ENCODE results near the gene GRIK3.
"Not testable (repeated sequence)": the region's sequence is repeated elsewhere in the genome, so short reads cannot be mapped to it uniquely, and the experiment has no call there.

Gene GRIK3

DNA sequence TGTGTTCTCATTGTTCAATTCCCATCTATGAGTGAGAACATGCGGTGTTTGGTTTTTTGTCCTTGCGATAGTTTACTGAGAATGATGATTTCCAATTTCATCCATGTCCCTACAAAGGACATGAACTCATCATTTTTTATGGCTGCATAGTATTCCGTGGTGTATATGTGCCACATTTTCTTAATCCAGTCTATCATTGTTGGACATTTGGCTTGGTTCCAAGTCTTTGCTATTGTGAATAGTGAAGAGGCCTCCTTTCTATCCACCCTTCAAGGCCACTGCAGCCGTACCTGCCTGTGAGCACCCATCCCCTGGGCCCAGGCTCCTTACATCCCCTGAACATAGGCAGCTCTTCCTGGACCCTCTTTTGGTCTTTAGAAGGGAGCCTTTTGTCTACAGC, 266.9 kb downstream of the GRIK3 start:
- not testable (repeated sequence) for DNase-seq (ENCODE audit: low read depth in 2 of 2)

DNA sequence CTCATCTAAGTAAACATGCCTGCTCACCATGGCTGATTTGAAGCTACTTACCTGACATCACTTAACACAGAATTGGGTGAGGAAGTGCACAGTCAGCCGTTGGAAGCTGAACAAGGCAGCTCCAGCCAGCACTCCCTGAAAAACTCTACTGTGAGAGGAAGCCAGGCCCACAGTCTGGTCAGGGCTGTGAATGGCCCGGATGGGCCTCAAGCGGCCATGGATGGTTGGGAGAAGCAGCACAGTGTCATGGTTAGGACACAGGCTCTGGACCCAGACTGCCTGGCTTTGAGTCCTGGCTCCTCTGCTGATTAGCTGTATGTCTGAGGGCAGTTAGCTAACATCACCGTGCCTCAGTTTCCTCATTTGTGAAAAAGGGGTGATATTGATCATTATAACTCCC, 267.8 kb downstream of the GRIK3 start:
- DNase-seq (ENCODE audit: low read depth in 2 of 2) = no peak

DNA sequence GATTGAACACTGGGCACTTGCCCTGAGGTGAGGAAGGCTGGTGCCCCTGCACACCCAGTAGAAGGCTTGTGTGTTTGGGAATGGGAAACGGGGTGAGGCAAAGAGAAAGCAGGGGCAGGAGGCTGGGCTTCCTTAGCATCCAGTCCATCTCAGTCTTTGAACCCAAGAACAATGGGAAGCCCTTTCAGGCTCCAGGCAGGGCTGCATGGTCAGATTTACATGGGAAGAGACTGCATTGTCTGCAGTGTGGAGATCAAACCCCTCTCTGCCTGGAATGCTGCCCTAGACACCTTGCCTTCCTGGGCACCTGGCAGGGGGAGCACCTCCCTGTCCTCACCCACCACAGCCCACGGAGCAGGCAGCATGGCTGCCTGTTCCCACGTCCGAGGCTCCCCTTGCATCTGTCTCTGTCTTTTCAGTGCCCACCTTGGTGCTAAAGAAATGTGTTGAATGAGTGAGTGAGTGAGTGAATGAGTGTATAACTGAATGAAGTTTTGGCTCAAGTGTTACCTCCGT, 268.5 kb downstream of the GRIK3 start:
- no peak for DNase-seq (ENCODE audit: low read depth in 2 of 2)

DNA sequence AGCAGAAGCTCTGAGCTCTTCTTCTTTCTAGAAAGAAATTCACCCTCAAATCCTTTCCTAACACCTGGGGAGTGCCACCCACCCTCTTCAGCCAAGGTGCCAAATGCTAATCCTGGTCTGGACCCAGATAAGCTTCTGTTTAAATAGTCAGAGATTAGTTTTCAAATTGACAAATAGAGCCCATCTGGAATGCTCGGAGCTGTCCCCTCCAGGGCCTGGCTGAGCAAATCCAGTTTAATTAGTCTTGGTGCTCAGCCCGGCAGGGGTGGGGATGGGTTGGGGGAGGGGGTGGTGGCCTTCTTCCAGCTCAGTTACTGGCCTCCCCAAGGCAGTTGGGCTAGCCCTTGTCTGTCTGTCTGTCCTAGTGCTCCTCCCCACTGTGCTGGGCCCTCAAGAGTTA, 269.5 kb downstream of the GRIK3 start:
- no peak for DNase-seq (ENCODE audit: low read depth in 2 of 2)

DNA sequence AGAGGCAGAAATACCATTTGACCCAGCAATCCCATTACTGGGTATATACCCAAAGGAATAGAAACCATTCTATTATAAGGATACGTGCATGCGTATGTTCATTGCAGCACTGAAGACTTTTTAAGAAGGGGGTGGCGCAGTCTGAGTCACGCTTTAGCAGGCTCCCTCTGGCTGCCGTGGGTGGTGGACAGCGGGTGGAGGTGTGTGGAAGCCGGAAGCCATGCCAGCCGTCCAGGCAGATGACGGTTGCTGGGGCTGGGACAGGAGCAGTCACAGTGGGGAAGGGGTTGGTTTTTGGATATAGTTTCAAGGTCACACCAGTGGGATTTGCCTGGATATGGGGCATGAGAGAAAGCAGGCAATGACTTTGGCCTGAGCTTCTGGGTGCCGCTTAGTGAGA, 270.5 kb downstream of the GRIK3 start:
- no peak for DNase-seq (ENCODE audit: low read depth in 2 of 2)

DNA sequence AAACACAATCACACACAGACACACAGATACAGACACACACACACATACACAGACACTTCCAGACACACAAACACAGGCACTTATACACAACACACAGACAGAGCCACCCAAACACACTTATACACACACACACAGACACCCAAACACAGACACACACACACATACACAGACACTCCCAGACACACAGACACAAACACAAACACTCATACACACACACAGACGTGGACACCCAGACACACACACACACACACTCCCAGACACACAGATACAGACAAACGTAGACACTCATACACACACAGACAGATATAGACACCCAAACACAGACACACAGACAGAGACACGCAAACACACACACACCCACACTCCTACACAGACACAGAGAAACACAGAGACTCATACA, 272.1 kb downstream of the GRIK3 start:
- no peak for DNase-seq (ENCODE audit: low read depth in 2 of 2)

DNA sequence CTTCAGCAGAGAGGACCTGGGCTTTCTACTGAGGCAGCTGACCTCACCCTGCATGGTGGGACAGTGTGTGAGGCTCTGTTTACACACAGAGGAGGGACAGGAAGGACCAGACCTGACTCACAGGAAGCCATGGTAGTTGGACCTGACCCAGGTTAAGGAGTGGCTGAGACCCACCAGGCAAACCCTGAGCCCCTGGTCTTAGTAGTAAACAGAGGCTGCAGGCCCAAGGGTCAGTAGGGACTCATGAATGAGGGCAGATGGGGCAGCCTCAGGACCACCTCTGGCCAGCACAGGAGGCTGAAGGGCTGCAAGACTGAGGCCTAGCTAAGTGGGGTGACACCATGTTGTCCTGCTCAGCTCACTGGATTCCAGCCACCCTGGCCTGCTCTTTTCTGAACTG, 273.2 kb downstream of the GRIK3 start:
- no peak for DNase-seq (ENCODE audit: low read depth in 2 of 2)

DNA sequence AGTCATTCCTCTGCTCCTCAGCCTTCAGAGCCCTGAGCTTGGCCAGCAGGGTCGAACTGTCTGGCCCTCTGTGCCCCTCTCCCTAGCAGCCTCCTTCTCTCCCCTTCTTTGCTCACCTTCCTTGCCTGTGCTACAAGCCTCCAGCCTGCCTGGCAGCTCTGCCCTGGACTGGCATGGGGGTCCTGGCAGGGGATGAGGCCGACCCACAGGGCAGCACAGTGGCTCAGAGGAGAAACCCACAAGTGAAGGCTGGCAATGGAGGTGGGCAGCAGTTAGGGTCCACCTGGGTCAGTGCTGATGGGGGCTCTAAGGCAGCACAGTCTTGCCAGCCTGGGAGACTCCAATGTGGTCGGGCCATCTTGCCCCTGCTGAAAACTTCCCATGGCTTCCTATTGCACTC, 274.2 kb downstream of the GRIK3 start:
- no peak for DNase-seq (ENCODE audit: low read depth in 2 of 2)

DNA sequence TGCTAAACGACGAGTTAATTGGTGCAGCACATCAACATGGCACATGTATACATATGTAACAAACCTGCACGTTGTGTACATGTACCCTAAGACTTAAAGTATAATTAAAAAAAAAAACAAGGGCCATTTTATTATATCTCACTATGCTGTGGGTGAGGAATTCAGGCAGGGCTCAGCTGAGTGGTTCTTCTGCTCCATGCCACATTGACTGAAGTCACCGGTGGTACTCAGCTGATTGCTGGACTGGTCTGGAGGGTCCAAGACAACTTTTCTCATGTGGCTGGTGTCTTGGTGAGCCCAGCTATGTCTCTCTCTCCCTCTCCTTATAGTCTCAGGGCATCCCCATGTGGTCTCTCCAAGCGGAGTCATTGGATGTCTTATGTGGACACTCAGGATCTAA, 275.0 kb downstream of the GRIK3 start:
- no peak for DNase-seq (ENCODE audit: low read depth in 2 of 2)

DNA sequence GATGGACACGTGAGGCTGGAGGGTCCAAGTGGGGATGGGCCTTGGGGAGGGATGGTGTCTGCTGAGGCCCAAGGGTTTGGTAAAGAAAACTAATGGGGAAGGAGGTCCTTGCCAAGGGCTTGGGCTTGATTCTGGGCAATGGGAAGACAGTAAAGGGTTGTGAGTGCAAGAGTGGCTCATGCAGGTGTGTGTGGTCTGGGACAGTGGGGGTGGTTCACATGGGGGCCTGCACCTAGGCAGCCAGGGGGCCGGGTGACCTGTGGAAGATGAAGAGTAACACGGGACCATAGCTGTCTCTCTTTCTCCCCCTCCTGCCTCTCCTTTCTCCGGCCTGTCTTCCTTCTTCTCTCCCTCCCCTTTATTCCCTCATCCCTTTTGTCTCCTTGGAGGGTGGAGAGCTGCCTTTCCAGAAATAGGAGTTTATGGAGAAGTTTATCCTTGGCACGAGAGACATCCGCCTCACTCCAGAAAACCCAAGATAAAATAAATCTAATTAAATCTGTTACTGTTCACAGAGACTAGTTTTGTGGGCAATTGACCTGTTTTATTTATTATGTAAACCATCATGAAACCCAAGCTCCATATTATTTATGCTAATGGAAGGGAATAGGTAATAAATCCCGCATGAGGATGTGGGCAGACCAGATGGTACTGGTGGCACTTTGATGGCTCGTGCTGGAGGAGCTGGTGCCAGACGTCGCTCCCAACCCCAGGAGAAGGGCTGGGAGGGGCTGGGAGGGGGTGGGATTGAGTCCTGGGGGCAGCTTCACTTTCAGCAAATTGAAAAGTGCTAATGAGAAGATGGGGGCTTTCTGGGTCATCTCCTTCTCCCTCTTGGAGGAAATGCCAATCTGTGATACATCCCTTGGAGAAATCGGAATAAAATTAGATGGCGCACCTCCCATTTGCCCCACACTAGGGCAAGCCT, 278.7 kb downstream of the GRIK3 start:
- DNase-seq (ENCODE audit: low read depth in 2 of 2) = no peak

DNA sequence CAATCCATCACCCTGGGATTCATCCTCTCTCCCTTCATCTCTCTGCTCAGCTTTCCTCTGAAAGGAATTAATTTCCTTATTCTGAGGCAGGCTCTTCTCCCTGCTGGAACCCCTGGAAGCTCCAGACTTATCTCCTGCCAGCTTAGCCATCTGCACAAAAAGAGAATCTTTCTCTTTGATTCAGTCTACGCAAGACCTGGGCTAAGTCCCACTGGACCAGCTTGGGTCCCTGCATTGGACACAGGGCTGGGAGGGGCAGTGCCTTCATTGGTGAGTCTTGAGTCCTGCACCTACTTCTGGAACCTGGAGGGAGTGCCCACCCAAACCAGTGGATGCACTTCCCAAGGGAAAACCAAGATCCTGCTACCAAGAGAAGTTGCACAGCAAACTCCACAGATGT, 279.9 kb downstream of the GRIK3 start:
- no peak for DNase-seq (ENCODE audit: low read depth in 2 of 2)

DNA sequence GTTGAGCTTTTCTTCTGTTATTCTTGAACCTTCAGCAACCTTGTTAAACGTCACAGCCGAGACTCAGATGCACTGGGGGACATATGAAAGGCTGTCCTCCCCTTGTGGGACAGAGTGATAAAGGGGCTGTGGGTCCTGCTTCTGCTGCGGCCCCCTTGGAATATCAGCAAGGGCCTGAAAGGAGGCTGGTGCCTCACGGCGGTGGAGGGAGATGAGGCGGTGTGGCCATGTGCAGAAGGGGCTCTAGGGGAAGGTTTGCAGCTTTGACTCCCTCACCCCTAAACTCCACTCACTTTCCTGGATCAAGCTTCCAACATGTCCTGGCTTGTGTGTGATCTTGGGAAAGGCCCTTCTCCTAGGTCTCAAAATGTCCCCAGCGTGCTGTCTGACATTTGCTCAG, 280.9 kb downstream of the GRIK3 start:
- no peak for DNase-seq (ENCODE audit: low read depth in 2 of 2)

DNA sequence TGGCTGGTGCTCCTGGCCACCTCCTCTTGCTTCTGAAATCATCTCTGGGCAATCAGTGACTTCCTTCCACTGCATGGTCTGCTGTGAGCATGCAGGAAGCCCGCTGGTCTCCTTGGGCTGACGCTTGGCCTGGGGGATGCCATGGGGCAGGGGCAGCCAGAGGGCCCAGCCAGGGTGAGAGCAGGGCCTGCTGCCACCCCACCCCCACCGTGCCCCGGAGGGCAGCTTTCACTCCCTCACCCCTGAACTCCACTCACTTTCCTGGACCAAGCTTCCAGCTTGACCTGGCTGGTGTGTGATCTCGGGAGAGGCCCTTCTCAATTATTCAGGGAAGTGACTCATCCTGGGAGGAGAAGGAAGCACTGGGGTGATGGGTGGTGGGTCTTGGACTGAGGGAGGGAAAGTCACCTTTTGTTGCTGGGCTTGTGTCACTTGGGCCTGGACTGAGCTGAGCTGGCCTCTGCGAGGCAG, 281.4 kb downstream of the GRIK3 start:
- DNase-seq (ENCODE audit: low read depth in 2 of 2) = no peak

DNA sequence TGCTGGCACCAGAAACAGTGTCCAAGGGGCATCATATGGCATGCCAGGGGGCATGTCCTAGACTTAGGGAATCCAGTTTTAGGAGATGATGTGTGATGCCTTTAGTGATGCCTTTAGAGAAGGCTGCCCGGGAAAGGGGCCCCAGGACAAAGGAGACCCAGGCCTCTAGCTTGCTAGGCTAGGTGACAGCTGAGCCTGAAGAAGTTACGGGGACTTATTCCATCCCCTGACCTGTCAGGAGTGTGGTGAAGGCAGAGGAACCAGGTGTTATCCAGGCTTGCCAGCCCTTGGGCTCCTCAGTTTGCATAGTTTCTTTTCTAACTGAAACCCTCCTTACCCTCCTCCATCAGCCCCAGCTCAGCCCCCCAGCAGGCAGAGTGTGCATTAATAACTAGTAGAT, 281.9 kb downstream of the GRIK3 start:
- DNase-seq (ENCODE audit: low read depth in 2 of 2) = no peak

DNA sequence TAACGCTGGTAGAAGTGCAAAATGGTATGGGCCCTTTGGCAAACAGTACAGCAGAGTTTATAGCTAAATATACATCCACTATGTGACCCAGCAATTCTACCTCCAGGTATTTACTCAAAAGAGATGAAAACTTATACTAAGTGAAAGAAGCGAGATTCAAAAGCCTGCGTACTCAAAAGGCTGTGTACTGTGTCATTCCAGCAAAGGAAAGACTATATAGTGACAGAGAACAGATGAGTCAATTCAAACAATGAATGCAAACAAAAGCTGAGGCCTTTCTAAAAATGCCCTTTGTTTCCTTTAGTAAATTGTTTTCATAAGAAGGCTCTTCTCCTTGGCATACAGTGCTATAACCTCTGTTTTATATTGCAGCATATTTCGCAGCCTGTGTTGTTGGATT, 282.8 kb downstream of the GRIK3 start:
- no peak for DNase-seq (ENCODE audit: low read depth in 2 of 2)

DNA sequence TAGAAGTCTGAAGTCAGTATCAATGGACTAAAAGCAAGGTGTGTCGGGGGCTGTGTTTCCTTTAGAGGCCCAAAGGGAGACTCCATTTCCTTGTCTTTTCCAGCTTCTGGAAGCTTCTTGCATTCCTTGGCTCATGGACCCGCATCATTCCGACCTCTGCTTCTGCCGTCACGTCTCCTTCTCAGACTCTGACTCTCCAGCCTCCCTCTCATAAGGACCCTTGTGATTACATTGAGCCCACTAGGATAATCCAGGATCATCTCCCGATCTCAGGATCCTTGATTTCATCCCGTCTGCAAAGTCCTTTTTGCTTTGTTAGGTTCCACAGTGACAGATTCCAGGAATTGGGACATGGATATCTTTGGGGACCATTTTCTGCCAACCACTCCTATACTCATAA, 285.8 kb downstream of the GRIK3 start:
- no peak for DNase-seq (ENCODE audit: low read depth in 2 of 2)
